CD14-positive monocyte (primary cell): Measurements from ENCODE around the gene ESYT1. TPM values are rescaled to one million over a fixed set of nuclear protein-coding genes. Genes with fewer than 3 reads are reported as not detected.

Experiments used
- DNase-seq, 3 donors: peaks; one replicate each; pipeline ENCODE4 v3.0.0-alpha.2; 2011 to 2022
- H2AFZ ChIP-seq: 2 replicates; pipeline ENCODE4 v1.6.0; 2012; ENCODE audit warnings: mild to moderate bottlenecking, low read depth, low read length, inconsistent platforms; ENCODE audit not compliant: insufficient read depth, poor library complexity, severe bottlenecking
- H3K27ac ChIP-seq, 2 donors: 1 replicate in 1 of 2; 2 replicates in 1 of 2; pipeline ENCODE4 v1.5.1; 2012 to 2013; ENCODE audit warnings: low read length in 2 of 2, control low read depth in 1 of 2, inconsistent platforms in 1 of 2, low read depth in 1 of 2, mild to moderate bottlenecking in 1 of 2
- H3K27me3 ChIP-seq, 2 donors: one replicate each; pipeline versions ENCODE4 v1.6.0 to v1.6.1; 2011 to 2013; ENCODE audit warnings: low read length in 2 of 2; ENCODE audit not compliant: control insufficient read depth in 2 of 2, insufficient read depth in 2 of 2
- H3K36me3 ChIP-seq, 2 donors: replicated peaks in 1 of 2; 1 replicate in 1 of 2; 2 replicates in 1 of 2; pipeline versions ENCODE4 v1.5.1 to v1.6.1; 2012 to 2013; ENCODE audit warnings: low read length in 2 of 2, control low read depth in 1 of 2, inconsistent platforms in 1 of 2, mild to moderate bottlenecking in 1 of 2; ENCODE audit not compliant: insufficient read depth in 2 of 2, control insufficient read depth in 1 of 2
- H3K4me1 ChIP-seq, 2 donors: 1 replicate in 1 of 2; 2 replicates in 1 of 2; pipeline versions ENCODE4 v1.5.1 to v1.6.1; 2012 to 2013; ENCODE audit warnings: low read length in 2 of 2, control low read depth in 1 of 2, inconsistent platforms in 1 of 2, mild to moderate bottlenecking in 1 of 2, moderate library complexity in 1 of 2; ENCODE audit not compliant: insufficient read depth in 2 of 2, control insufficient read depth in 1 of 2
- H3K4me2 ChIP-seq: replicated peaks from 2 replicates; pipeline ENCODE3; 2012; ENCODE audit warnings: low read length, moderate library complexity, mild to moderate bottlenecking; ENCODE audit not compliant: poor library complexity, severe bottlenecking; ENCODE audit errors: extremely low read depth
- H3K4me3 ChIP-seq, 3 experiments: fragments of 200-600 bp in 1 of 3; sonication (generic) in 1 of 3; replicated peaks in 1 of 3; 1 replicate in 2 of 3; 2 replicates in 1 of 3; pipeline ENCODE4 v1.5.1; 2011 to 2013; ENCODE audit warnings: low read length in 3 of 3, mild to moderate bottlenecking in 3 of 3, control low read depth in 2 of 3, low read depth in 2 of 3, inconsistent platforms in 1 of 3, moderate library complexity in 1 of 3
- H3K79me2 ChIP-seq: 2 replicates; pipeline ENCODE4 v1.6.0; 2012; ENCODE audit warnings: mild to moderate bottlenecking, control low read depth, inconsistent platforms, low read length, moderate library complexity; ENCODE audit not compliant: insufficient read depth
- H3K9ac ChIP-seq: 2 replicates; pipeline ENCODE4 v1.6.0; 2017; ENCODE audit warnings: low read length, mild to moderate bottlenecking; ENCODE audit not compliant: insufficient read depth, poor library complexity, severe bottlenecking
- H3K9me3 ChIP-seq, 2 donors: replicated peaks in 1 of 2; 1 replicate in 1 of 2; 2 replicates in 1 of 2; pipeline versions ENCODE4 v1.5.1 to v1.6.1; 2012 to 2013; ENCODE audit warnings: low read length in 2 of 2, control low read depth in 1 of 2; ENCODE audit not compliant: control insufficient read depth in 1 of 2, insufficient read depth in 1 of 2
- H4K20me1 ChIP-seq: 2 replicates; pipeline ENCODE4 v1.6.0; 2012; ENCODE audit warnings: mild to moderate bottlenecking, low read length, control low read depth, moderate library complexity; ENCODE audit not compliant: insufficient read depth
- H3K27ac Mint-ChIP-seq, 7 donors: one replicate each; pipeline ENCODE4 v1.8.0; 2020; ENCODE audit warnings: mild to moderate bottlenecking in 7 of 7, mixed read lengths in 7 of 7, moderate library complexity in 6 of 7, inconsistent platforms in 2 of 7
- H3K27me3 Mint-ChIP-seq, 3 donors: one replicate each; pipeline ENCODE4 v1.8.0; 2021 to 2022; ENCODE audit warnings: low read depth in 3 of 3, mild to moderate bottlenecking in 3 of 3, mixed read lengths in 3 of 3, moderate library complexity in 3 of 3, inconsistent platforms in 1 of 3
- H3K36me3 Mint-ChIP-seq, 2 donors: one replicate each; pipeline ENCODE4 v1.8.0; 2020; ENCODE audit warnings: mixed read lengths in 2 of 2, inconsistent platforms in 1 of 2, mild to moderate bottlenecking in 1 of 2
- H3K4me1 Mint-ChIP-seq: one replicate; pipeline ENCODE4 v1.8.0; 2020; ENCODE audit warnings: mild to moderate bottlenecking, mixed read lengths
- H3K4me3 Mint-ChIP-seq, 2 donors: one replicate each; pipeline ENCODE4 v1.8.0; 2020; ENCODE audit warnings: mild to moderate bottlenecking in 2 of 2, mixed read lengths in 2 of 2, moderate library complexity in 1 of 2
- H3K9me3 Mint-ChIP-seq, 7 donors: one replicate each; pipeline ENCODE4 v1.8.0; 2020 to 2022; ENCODE audit warnings: mixed read lengths in 7 of 7, mild to moderate bottlenecking in 6 of 7, moderate library complexity in 6 of 7, inconsistent platforms in 2 of 7
- WGBS: methylation state at CpG from one replicate; pipeline ENCODE4 v1.1.5; 2013; ENCODE audit warnings: missing lambda C conversion rate; ENCODE audit not compliant: insufficient coverage; 5-methylcytosine and 5-hydroxymethylcytosine counted together
- intact Hi-C, 2 donors: fragments of 100-400 bp; cut with micrococcal nuclease; formaldehyde crosslinking; loops; one replicate each; pipeline versions ENCODE4 v1.15.0 to v1.15.1; 2023
- polyA plus RNA-seq, 3 donors: library from polyadenylated mRNA; depleted of rRNA in 1 of 3; unstranded in 2 of 3; stranded (reverse) in 1 of 3; fragments of 300-500 nt in 2 of 3; fragments of >200 nt in 1 of 3; fragmentation: Illumina TruSeq in 2 of 3; gene quantifications; 1 replicate in 2 of 3; 2 replicates in 1 of 3; pipeline ENCODE4 v1.2.3, GENCODE V29; 2012 to 2021
- TF ChIP-seq, protein P1 (sequence below): fragments of 200-600 bp; IDR thresholded peaks from one replicate; pipeline ENCODE4 v1.8.0; 2022; ENCODE audit warnings: antibody characterized with exemption, mild to moderate bottlenecking

Gene ESYT1
- polyA plus RNA-seq, 3 donors, result 74.2 to 81.1 (median 74.6) TPM

DNA sequence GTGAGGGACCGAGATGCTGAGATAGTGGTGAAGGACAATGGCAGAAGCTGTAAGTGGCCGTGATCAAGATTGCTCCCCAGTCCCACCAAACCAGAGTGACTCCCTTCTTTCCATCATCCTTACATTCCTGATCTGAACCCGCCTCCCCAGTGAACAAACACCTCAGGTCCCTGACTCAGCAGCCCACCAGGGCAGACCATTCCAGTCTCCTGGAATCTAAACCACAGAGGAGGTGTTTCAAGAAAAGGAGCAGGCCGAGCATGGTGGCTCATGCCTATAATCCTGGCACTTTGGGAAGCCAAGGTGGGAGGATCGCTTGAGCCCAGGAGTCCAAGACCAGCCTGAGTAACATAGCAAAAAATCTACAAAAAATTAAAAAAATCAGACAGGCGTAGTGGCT lies 41.5 kb upstream of the ESYT1 start:
- TF ChIP-seq, protein P1, sequence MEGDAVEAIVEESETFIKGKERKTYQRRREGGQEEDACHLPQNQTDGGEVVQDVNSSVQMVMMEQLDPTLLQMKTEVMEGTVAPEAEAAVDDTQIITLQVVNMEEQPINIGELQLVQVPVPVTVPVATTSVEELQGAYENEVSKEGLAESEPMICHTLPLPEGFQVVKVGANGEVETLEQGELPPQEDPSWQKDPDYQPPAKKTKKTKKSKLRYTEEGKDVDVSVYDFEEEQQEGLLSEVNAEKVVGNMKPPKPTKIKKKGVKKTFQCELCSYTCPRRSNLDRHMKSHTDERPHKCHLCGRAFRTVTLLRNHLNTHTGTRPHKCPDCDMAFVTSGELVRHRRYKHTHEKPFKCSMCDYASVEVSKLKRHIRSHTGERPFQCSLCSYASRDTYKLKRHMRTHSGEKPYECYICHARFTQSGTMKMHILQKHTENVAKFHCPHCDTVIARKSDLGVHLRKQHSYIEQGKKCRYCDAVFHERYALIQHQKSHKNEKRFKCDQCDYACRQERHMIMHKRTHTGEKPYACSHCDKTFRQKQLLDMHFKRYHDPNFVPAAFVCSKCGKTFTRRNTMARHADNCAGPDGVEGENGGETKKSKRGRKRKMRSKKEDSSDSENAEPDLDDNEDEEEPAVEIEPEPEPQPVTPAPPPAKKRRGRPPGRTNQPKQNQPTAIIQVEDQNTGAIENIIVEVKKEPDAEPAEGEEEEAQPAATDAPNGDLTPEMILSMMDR, result no peak
- Mint-ChIP-seq H3K36me3 (no peaks in the 10 kb centered on the region), H3K4me3 (no peak overlapping the region), H3K27me3 (peaks cover 21 to 24% (median 23%) of the 10 kb centered on the region in 3 donors), H3K9me3 (peaks cover 0 to 3% (median 0%) of the 10 kb centered on the region in 7 donors), H3K27ac (peak overlapping the region in 1 of 7 donors; percentile 35), H3K4me1 (no peaks in the 10 kb centered on the region)
- Histone ChIP-seq H3K4me1 (no peaks in the 10 kb centered on the region), H2AFZ (no peak overlapping the region), H3K4me2 (no peak overlapping the region), H3K9me3 (no peaks in the 10 kb centered on the region), H4K20me1 (no peaks in the 10 kb centered on the region), H3K79me2 (no peaks in the 10 kb centered on the region), H3K27me3 (peaks cover 0 to 15% of the 10 kb centered on the region in 2 donors), H3K27ac (no peak overlapping the region), H3K36me3 (no peaks in the 10 kb centered on the region), H3K4me3 (no peak overlapping the region), H3K9ac (no peak overlapping the region)
- intact Hi-C loops, result no loop called here
- WGBS, result 89% methylated on average over 3 of the region's 6 CpGs
- no peak for DNase-seq

DNA sequence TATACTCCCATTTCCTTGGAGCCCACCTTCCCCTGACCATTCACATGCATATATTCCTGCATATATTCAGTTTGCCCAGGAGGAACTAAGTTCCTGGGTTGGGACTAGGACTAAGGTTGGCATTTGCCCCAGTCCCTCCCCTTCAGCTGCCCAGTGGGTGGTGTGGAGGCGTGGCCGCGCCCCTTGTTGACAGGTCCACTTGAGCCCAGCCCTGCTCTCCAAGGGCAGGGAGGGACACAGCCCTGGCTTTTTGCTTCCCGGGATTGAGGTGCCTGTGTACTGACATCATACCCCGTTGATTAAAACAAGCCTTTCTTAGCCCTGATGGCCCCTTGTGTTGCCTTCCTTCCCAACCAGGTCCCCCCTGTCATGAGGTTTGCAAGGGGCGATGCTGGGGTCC lies 40.8 kb upstream of the ESYT1 start:
- H3K27me3 Mint-ChIP-seq, result peaks cover 17 to 19% (median 19%) of the 10 kb centered on the region in 3 donors
- H3K4me1 Mint-ChIP-seq, result no peaks in the 10 kb centered on the region

More for the DNA sequence above, 40.8 kb upstream of the ESYT1 start:
- Histone ChIP-seq H2AFZ (peak overlapping the region; percentile 13), H3K27me3 (peaks cover 0 to 9% of the 10 kb centered on the region in 2 donors), H4K20me1 (no peaks in the 10 kb centered on the region), H3K27ac (no peak overlapping the region), H3K9me3 (no peaks in the 10 kb centered on the region), H3K4me1 (no peaks in the 10 kb centered on the region), H3K79me2 (no peaks in the 10 kb centered on the region), H3K9ac (no peak overlapping the region), H3K4me2 (no peak overlapping the region), H3K4me3 (no peak overlapping the region), H3K36me3 (no peaks in the 10 kb centered on the region)
- 93% methylated on average over 6 of the region's 6 CpGs for WGBS
- peaks cover 0 to 3% (median 0%) of the 10 kb centered on the region in 7 donors for H3K9me3 Mint-ChIP-seq
- no peak overlapping the region for H3K27ac Mint-ChIP-seq
- H3K4me3 Mint-ChIP-seq, result no peak overlapping the region
- TF ChIP-seq, protein P1, result no peak
- DNase-seq, result no peak
- H3K36me3 Mint-ChIP-seq, result no peaks in the 10 kb centered on the region
- intact Hi-C loops, result no loop called here
